Left ventricle myocardium inferior (tissue), 1 donor: ENCODE data around the gene ATIC. TPM values are rescaled to one million over a fixed set of nuclear protein-coding genes. Genes with fewer than 3 reads are reported as not detected.
A peak's percentile ranks its signal among the peaks of the same experiment; 100 is the strongest.
"Not testable (repeated sequence)": the region's sequence is repeated elsewhere in the genome, so short reads cannot be mapped to it uniquely, and the experiment has no call there.

Experiments used
- DNase-seq: peaks from one replicate; pipeline ENCODE4 v3.0.0-alpha.2; 2020
- H3K27ac ChIP-seq: fragments of 200-600 bp; replicated peaks from 2 replicates; pipeline ENCODE4 v1.8.0; 2021
- H3K27me3 ChIP-seq: fragments of 200-600 bp; 2 replicates; pipeline ENCODE4 v1.8.0; 2021; ENCODE audit warnings: low read depth
- H3K36me3 ChIP-seq: fragments of 200-600 bp; 2 replicates; pipeline ENCODE4 v1.8.0; 2021
- H3K4me1 ChIP-seq: fragments of 200-600 bp; 2 replicates; pipeline ENCODE4 v1.8.0; 2021
- H3K4me3 ChIP-seq: fragments of 200-600 bp; 2 replicates; pipeline ENCODE4 v1.8.0; 2021; ENCODE audit warnings: mild to moderate bottlenecking, moderate library complexity
- H3K9me3 ChIP-seq: fragments of 200-600 bp; replicated peaks from 2 replicates; pipeline ENCODE4 v1.8.0; 2021
- CTCF ChIP-seq: fragments of 200-600 bp; IDR thresholded peaks from 2 replicates; pipeline ENCODE4 v1.8.0; 2021; ENCODE audit warnings: antibody characterized with exemption, mild to moderate bottlenecking, borderline replicate concordance
- intact Hi-C: fragments of 100-400 bp; cut with micrococcal nuclease; formaldehyde crosslinking; loops from one replicate; pipeline ENCODE4 v1.11.0; 2022
- total RNA-seq: library from RNA; stranded (reverse); fragmentation: NEBNext Ultra II Directional; extraction: Animal tissue kit (Norgen Biotek cat#: 25700); gene quantifications from one replicate; pipeline ENCODE4 v1.2.1, GENCODE V29; 2021
- donor health status: DM: no; HTN: yes; CAD: no; lungs with severe emphysema.

ATIC gene
- total RNA-seq, 1 donor from 2014 or later: 47.1 TPM

DNA sequence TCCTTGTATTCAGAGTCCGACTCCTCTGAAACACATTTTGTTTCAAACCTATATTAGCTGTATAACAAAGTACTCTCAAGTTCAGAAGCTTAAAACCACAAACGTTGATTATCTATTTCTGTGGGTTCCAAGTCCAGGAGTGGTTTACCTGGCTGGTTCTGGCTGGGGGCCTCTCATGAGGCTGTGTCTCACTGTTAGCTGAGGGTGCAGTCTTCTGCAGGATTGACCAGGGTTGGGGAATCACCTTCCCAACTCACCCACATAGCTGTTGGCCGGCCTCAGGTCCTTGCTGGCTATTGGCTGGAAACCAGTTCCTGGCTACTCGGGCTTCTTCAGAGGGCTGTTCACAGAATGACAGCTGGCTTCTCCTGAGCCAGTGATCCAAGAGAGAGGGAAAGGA lies 18.0 kb upstream of the ATIC start:
- no peaks in the 10 kb centered on the region for H3K9me3 ChIP-seq
- DNase-seq: no peak
- no peak for TF ChIP-seq CTCF
- H3K4me1 ChIP-seq: no peaks in the 10 kb centered on the region
- intact Hi-C loops: no loop called here
- H3K36me3 ChIP-seq: no peaks in the 10 kb centered on the region
- no peak overlapping the region for H3K4me3 ChIP-seq
- H3K27me3 ChIP-seq: no peaks in the 10 kb centered on the region
- H3K27ac ChIP-seq: no peak overlapping the region

DNA sequence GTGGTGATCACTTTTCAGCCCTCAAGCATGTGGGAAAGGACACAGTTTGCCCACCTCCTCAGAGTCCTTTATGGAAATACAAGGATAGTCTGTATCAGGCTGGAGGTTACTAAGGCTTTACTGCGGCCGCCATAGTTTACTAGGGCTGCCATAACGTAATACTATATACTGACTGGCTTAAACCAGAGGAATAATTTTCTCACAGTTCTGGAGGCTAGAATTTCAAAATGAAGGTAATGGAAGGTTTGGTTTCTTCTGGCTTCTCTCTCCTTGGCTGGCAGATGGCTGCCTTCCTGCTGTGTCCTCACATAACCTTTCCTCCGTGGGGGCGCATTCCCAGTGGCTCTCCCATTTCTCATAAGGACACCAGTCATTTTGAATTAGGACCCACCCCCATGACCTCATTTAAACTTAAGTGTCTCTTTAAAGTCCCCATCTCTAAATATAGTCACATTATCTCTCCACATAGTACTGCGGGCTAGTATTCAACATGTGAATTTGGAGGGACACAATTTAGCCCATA lies 12.5 kb upstream of the ATIC start:
- intact Hi-C loops: no loop called here
- no peak for TF ChIP-seq CTCF
- no peaks in the 10 kb centered on the region for H3K27me3 ChIP-seq
- DNase-seq: no peak
- H3K36me3 ChIP-seq: no peaks in the 10 kb centered on the region
- peaks cover 16% of the 10 kb centered on the region for H3K9me3 ChIP-seq
- no peak overlapping the region for H3K4me3 ChIP-seq
- peak overlapping the region; percentile 44 for H3K27ac ChIP-seq
- H3K4me1 ChIP-seq: peaks cover 14% of the 10 kb centered on the region

DNA sequence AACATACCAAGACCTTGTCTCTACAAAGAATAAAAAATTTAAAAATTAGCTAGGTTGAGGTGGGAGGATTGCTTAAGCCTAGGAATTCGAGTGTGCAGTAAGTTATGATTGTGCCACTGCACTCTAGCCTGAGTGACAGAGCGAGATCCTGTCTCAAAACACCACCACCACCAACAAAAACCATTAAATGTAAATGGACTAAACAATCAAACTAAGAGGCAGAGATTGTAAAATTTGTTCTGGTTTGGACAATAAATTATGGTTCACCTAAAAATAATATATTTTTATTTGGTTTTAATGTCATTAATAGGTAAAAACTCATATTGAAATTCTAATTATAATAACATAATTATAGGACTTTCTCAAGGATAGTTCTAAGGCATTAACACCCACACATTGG lies 9.9 kb upstream of the ATIC start:
- Histone ChIP-seq H3K4me3 (no peak overlapping the region), H3K36me3 (no peaks in the 10 kb centered on the region), H3K27me3 (no peaks in the 10 kb centered on the region), H3K27ac (no peak overlapping the region), H3K9me3 (peaks cover 16% of the 10 kb centered on the region), H3K4me1 (peaks cover 14% of the 10 kb centered on the region)
- DNase-seq: no peak
- no peak for TF ChIP-seq CTCF
- intact Hi-C loops: no loop called here

DNA sequence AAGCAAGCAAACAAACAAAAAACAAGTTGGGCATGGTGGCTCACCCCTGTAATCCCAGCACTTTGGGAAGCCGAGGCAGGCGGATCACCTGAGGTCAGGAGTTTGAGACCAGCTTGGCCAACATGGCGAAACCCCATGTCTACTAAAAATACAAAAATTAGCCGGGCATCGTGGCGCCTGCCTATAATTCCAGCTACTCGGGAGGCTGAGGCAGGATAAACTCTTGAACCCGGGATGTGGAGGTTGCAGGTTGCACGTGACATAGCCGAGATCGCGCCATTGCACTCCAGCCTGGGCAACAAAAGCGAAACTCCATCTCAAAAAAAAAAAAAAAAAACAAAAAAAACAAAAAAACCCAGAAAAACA lies 617 bp upstream of the ATIC start:
- DNase-seq, H3K27me3 ChIP-seq, intact Hi-C loops, H3K9me3 ChIP-seq: not testable (repeated sequence)
- peaks cover 14% of the 10 kb centered on the region for H3K36me3 ChIP-seq
- peak overlapping the region; percentile 68 for H3K4me3 ChIP-seq
- peaks cover 20% of the 10 kb centered on the region for H3K4me1 ChIP-seq
- H3K27ac ChIP-seq: peak overlapping the region; percentile 84

DNA sequence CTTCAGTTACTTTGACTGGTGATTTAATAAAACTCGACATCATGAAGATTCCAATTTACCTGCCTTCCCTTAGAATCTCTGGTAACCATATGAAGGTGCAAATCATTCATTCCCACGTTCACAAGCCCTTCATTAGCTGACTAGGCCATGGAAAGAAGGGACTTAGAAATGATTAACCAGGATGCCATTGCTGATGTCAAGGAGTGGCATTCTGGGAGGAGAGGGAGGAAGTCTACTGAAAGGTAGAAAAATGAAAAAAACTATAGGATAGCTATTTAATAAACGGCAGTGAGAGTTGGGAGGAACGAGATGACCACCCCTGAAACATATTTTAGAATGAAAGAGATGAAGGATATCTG lies 1.4 kb downstream of the ATIC start:
- intact Hi-C loops: no loop called here

DNA sequence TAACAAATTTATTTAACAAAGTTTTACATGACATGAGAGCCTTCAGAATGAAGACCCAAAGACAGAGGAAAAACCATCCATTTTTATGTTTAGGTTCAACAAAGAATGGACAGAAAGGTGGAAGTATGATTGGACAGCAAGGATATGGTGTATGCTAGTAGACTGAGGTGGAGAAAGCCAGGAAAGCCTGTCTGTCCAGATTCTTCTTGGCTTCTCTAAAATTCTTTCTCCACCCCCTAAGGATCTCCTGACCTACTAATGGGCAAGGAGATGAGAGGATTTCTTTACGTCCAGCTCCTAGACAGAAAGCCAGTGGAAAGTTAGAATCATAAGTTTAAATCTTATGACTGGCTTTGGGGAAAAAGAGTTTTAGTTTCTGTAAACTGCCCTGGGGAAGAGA lies 3.0 kb downstream of the ATIC start:
- H3K4me3 ChIP-seq: no peak overlapping the region
- H3K27ac ChIP-seq: no peak overlapping the region
- peaks cover 34% of the 10 kb centered on the region for H3K36me3 ChIP-seq
- peaks cover 20% of the 10 kb centered on the region for H3K4me1 ChIP-seq
- no peaks in the 10 kb centered on the region for H3K9me3 ChIP-seq
- no peak for TF ChIP-seq CTCF
- intact Hi-C loops: no loop called here
- no peak for DNase-seq
- no peaks in the 10 kb centered on the region for H3K27me3 ChIP-seq

More for the DNA sequence above, 1.4 kb downstream of the ATIC start:
- no peak for TF ChIP-seq CTCF
- Histone ChIP-seq H3K4me3 (peak overlapping the region; percentile 68), H3K36me3 (peaks cover 18% of the 10 kb centered on the region), H3K9me3 (no peaks in the 10 kb centered on the region), H3K4me1 (peaks cover 20% of the 10 kb centered on the region), H3K27ac (no peak overlapping the region), H3K27me3 (no peaks in the 10 kb centered on the region)
- DNase-seq: no peak
